GM12878 (cell line): ENCODE results near the gene TBATA. TPM values are rescaled to one million over a fixed set of nuclear protein-coding genes. Genes with fewer than 3 reads are reported as not detected.

Experiments used
- ATAC-seq: fragments of 200-7000 bp; cut with Tn5 transposase; 3 replicates; pipeline ENCODE4 v1.9.1; 2020; ENCODE audit warnings: mild to moderate bottlenecking, moderate library complexity
- BruUV-seq: library from RNA; stranded (reverse); fragments of 400-500 nt; replicated peaks from 2 replicates; lab custom pipeline; 2021; lab: Mats Ljungman, UMichigan
- CTCF ChIA-PET: fragments of 300-600 bp; sonication (Branson Sonifier 250); formaldehyde crosslinking; extraction: SDS; loops from one replicate; lab custom pipeline; 2021; ENCODE audit warnings: inconsistent platforms; lab: Yijun Ruan, JAX
- POLR2A ChIA-PET: fragments of 350-600 bp; formaldehyde crosslinking; extraction: SDS; loops from one replicate; lab custom pipeline; 2021; ENCODE audit warnings: inconsistent platforms; lab: Charles Lee
- RAD21 ChIA-PET: fragments of 300-600 bp; sonication (Branson Sonifier 250); formaldehyde crosslinking; loops from one replicate; lab custom pipeline; 2023; ENCODE audit warnings: antibody characterized with exemption; ENCODE audit not compliant: unreplicated experiment; lab: Charles Lee
- SMC1A ChIA-PET: fragments of 300-600 bp; sonication (Branson Sonifier 250); formaldehyde crosslinking; loops from one replicate; lab custom pipeline; 2023; ENCODE audit not compliant: unreplicated experiment, uncharacterized antibody; lab: Charles Lee
- DNase-seq: peaks from one replicate; pipeline ENCODE4 v3.0.0-alpha.2; 2011; ENCODE audit warnings: low read depth, low spot score
- FAIRE-seq: peaks from 3 replicates; lab custom pipeline; 2011; peaks lifted over from hg19 to GRCh38; lab: Jason Lieb, UNC
- H2AFZ ChIP-seq: 2 replicates; pipeline ENCODE4 v1.6.0; 2011; ENCODE audit warnings: low read depth, low read length, control low read depth; ENCODE audit not compliant: control insufficient read depth
- H3K27ac ChIP-seq: 2 replicates; pipeline ENCODE4 v1.5.1; 2011; ENCODE audit warnings: control low read depth; ENCODE audit not compliant: control insufficient read depth, insufficient read depth
- H3K27me3 ChIP-seq, 2 experiments: replicated peaks in 1 of 2; 2 replicates each; pipeline versions ENCODE4 v1.6.0 to v1.6.1; 2011; ENCODE audit warnings: low read length in 1 of 2; ENCODE audit not compliant: control insufficient read depth in 2 of 2, insufficient read depth in 2 of 2
- H3K36me3 ChIP-seq, 2 experiments: 2 replicates each; pipeline ENCODE4 v1.5.1; 2011; ENCODE audit warnings: low read length in 1 of 2; ENCODE audit not compliant: control insufficient read depth in 2 of 2, insufficient read depth in 2 of 2
- H3K4me1 ChIP-seq: 2 replicates; pipeline ENCODE4 v1.6.1; 2011; ENCODE audit warnings: mild to moderate bottlenecking, low read length, moderate library complexity, mixed read lengths; ENCODE audit not compliant: control insufficient read depth, insufficient read depth
- H3K4me2 ChIP-seq: 2 replicates; pipeline ENCODE4 v1.6.0; 2011; ENCODE audit warnings: control low read depth; ENCODE audit not compliant: control insufficient read depth, insufficient read depth
- H3K4me3 ChIP-seq: fragments of 200-600 bp; sonication (generic); 2 replicates; pipeline ENCODE4 v1.5.1; 2016
- H3K79me2 ChIP-seq: 2 replicates; pipeline ENCODE4 v1.6.0; 2011; ENCODE audit warnings: low read length; ENCODE audit not compliant: control insufficient read depth, insufficient read depth
- H3K9ac ChIP-seq: 2 replicates; pipeline ENCODE4 v1.8.0; 2011; ENCODE audit warnings: low read length, control low read depth, mixed read lengths; ENCODE audit not compliant: control insufficient read depth, insufficient read depth
- H3K9me3 ChIP-seq: replicated peaks from 3 replicates; pipeline ENCODE4 v1.5.1; 2011; ENCODE audit warnings: mild to moderate bottlenecking, low read length; ENCODE audit not compliant: control insufficient read depth, insufficient read depth
- H4K20me1 ChIP-seq: 2 replicates; pipeline ENCODE4 v1.6.0; 2011; ENCODE audit not compliant: control insufficient read depth, insufficient read depth
- CREM ChIP-seq: IDR thresholded peaks from 2 replicates; pipeline ENCODE4 v1.6.1; 2014; ENCODE audit warnings: antibody characterized with exemption, low read depth
- DPF2 ChIP-seq: fragments of 450-650 bp; IDR thresholded peaks from 2 replicates; pipeline ENCODE4 v1.6.1; 2017; ENCODE audit warnings: mild to moderate bottlenecking
- SREBF2 ChIP-seq: IDR thresholded peaks from 2 replicates; pipeline ENCODE4 v1.6.1; 2012; ENCODE audit warnings: mild to moderate bottlenecking, low read length
- STAT3 ChIP-seq: IDR thresholded peaks from 2 replicates; pipeline ENCODE4 v1.6.1; 2011; ENCODE audit warnings: low read depth, low read length, improper control_type of control experiment
- TCF12 ChIP-seq: IDR thresholded peaks from 2 replicates; pipeline ENCODE4 v1.6.1; 2011; ENCODE audit warnings: low read depth, mild to moderate bottlenecking, low read length
- YY1 ChIP-seq: IDR thresholded peaks from 2 replicates; pipeline ENCODE4 v1.6.1; 2011; ENCODE audit warnings: low read depth, mild to moderate bottlenecking, low read length
- WGBS: methylation state at CpG from one replicate; pipeline ENCODE4 v1.1.6; 2016; ENCODE audit warnings: low lambda C conversion rate; ENCODE audit not compliant: insufficient replicate concordance, insufficient coverage; ENCODE audit errors: missing lambda C conversion rate; 5-methylcytosine and 5-hydroxymethylcytosine counted together
- in situ Hi-C: fragments of 300-500 bp; cut with MboI; formaldehyde crosslinking; loops from 9 replicates; pipeline ENCODE4 v1.14.3; 2018; ENCODE audit warnings: mixed read lengths
- intact Hi-C: fragments of 100-400 bp; cut with micrococcal nuclease; formaldehyde crosslinking; loops from one replicate; pipeline ENCODE4 v1.14.2; 2022; ENCODE audit not compliant: unreplicated experiment
- polyA plus RNA-seq, 11 experiments: library from polyadenylated mRNA; depleted of rRNA in 4 of 11; unstranded in 6 of 11; stranded (reverse) in 5 of 11; fragments of >200 nt; fragmentation: Nextera tagmentation in 4 of 11; fragmentation: Illumina TruSeq in 1 of 11; extraction: Ambion mirVana in 4 of 11; extraction: Trizol in 1 of 11; gene quantifications; 1 replicate in 1 of 11; 2 replicates in 10 of 11; pipeline versions ENCODE4 v1.2.1 to v1.2.3, GENCODE V29; 2011 to 2016; ENCODE audit warnings: inconsistent platforms in 2 of 11, missing spikeins in 2 of 11, low read depth in 1 of 11
- total RNA-seq, 4 experiments: library from RNA; depleted of rRNA in 3 of 4; stranded (reverse); fragments of >200 nt in 3 of 4; fragmentation: Illumina TruSeq in 1 of 4; extraction: Trizol in 1 of 4; gene quantifications; 2 replicates each; pipeline versions ENCODE4 v1.2.1 to v1.2.3, GENCODE V29; 2013 to 2021
- TF ChIP-seq, protein P1 (sequence below): IDR thresholded peaks from 2 replicates; pipeline ENCODE4 v1.6.1; 2012; ENCODE audit warnings: low read length, inconsistent platforms
- TF ChIP-seq, protein P2 (sequence below), 3 experiments: IDR thresholded peaks in 2 of 3; conservative IDR thresholded peaks in 1 of 3; 2 replicates each; pipeline ENCODE4 v1.5.1; 2011; ENCODE audit warnings: low read depth in 3 of 3, low read length in 3 of 3, mild to moderate bottlenecking in 3 of 3, control low read depth in 2 of 3, moderate library complexity in 2 of 3, inconsistent platforms in 1 of 3, mixed read lengths in 1 of 3; ENCODE audit not compliant: control insufficient read depth in 2 of 3, insufficient read depth in 1 of 3; ENCODE audit errors: extremely low read depth in 1 of 3
- TF ChIP-seq, protein P3 (sequence below): IDR thresholded peaks from 2 replicates; pipeline ENCODE4 v1.6.1; 2012; ENCODE audit warnings: low read depth, low read length, improper control_type of control experiment
- TF ChIP-seq, protein P4 (sequence below): IDR thresholded peaks from 2 replicates; pipeline ENCODE4 v1.6.1; 2011; ENCODE audit warnings: borderline replicate concordance, low read depth, mild to moderate bottlenecking, moderate library complexity, mixed read lengths, low read length; ENCODE audit not compliant: insufficient read depth; ENCODE audit errors: extremely low read length

Gene TBATA
- total and polyA plus RNA-seq, 10 of the 15 experiments (the other 5 are each of a cell fraction or from before 2014, with no cell fraction given): not detected

DNA sequence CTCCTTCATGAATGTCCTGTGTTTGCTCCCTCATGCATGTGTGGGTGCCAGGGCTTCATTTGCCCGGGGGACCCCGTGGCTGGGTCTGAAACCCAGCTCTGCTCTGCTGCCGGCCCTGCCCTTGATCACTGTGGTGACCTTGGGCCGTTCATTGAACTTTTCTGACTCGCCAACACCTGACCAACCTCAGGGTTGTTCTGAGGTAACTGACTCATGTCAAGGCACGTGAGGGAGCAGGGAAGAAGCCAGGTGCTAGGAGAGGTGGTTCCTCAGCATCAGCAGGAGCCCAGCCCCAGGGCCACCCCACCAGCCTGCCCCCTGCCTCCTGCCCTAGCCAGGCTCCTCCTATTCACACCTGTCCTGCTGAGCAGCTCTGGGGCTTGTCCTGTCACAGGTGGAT lies 47.9 kb downstream of the TBATA start (continued):
- TF ChIP-seq DPF2: no peak
- no peak for TF ChIP-seq SREBF2

DNA sequence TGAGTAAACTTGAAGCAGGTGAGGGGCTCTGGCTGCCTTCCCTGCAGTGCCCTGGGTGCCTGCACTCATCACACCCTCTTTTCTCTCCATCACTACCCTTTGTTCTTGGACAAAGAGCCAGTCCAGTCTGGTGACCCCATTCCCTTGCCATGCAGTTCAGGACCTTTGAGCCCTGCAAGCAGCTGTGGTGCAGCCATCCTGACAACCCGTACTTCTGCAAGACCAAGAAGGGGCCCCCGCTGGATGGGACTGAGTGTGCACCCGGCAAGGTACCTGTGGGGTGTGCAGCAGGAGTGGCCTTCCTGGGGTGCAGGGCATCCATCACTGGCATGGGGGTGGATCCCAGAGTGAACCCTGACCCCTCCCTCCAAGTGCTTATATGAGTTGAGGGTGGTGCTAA lies 48.7 kb downstream of the TBATA start:
- H3K36me3 ChIP-seq: no peaks in the 10 kb centered on the region
- in situ Hi-C loops (no loop called here), intact Hi-C loops (no loop called here)
- no peak overlapping the region for H3K4me2 ChIP-seq
- no TSS peak for BruUV-seq
- no peaks in the 10 kb centered on the region for H3K79me2 ChIP-seq
- no peaks in the 10 kb centered on the region; a peak in 1 of 4 replicates for H3K27me3 ChIP-seq
- RAD21 ChIA-PET: no interaction called here
- no peak for DNase-seq
- no peaks in the 10 kb centered on the region for H3K9me3 ChIP-seq
- CTCF ChIA-PET: no interaction called here
- SMC1A ChIA-PET: no interaction called here
- H3K4me3 ChIP-seq: no peak overlapping the region
- H2AFZ ChIP-seq: no peak overlapping the region
- ATAC-seq: no peak
- TF ChIP-seq STAT3 (no peak), CREM (no peak), TCF12 (no peak), YY1 (no peak)
- TF ChIP-seq, protein P1, sequence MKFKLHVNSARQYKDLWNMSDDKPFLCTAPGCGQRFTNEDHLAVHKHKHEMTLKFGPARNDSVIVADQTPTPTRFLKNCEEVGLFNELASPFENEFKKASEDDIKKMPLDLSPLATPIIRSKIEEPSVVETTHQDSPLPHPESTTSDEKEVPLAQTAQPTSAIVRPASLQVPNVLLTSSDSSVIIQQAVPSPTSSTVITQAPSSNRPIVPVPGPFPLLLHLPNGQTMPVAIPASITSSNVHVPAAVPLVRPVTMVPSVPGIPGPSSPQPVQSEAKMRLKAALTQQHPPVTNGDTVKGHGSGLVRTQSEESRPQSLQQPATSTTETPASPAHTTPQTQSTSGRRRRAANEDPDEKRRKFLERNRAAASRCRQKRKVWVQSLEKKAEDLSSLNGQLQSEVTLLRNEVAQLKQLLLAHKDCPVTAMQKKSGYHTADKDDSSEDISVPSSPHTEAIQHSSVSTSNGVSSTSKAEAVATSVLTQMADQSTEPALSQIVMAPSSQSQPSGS: no peak
- TF ChIP-seq, protein P2, sequence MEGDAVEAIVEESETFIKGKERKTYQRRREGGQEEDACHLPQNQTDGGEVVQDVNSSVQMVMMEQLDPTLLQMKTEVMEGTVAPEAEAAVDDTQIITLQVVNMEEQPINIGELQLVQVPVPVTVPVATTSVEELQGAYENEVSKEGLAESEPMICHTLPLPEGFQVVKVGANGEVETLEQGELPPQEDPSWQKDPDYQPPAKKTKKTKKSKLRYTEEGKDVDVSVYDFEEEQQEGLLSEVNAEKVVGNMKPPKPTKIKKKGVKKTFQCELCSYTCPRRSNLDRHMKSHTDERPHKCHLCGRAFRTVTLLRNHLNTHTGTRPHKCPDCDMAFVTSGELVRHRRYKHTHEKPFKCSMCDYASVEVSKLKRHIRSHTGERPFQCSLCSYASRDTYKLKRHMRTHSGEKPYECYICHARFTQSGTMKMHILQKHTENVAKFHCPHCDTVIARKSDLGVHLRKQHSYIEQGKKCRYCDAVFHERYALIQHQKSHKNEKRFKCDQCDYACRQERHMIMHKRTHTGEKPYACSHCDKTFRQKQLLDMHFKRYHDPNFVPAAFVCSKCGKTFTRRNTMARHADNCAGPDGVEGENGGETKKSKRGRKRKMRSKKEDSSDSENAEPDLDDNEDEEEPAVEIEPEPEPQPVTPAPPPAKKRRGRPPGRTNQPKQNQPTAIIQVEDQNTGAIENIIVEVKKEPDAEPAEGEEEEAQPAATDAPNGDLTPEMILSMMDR (IDR thresholded peaks at IDR 0.05 in 2 of 3, conservative IDR thresholded peaks at IDR 0.05 in 1 of 3; ENCODE audit: control insufficient read depth in 2 of 3, extremely low read depth in 1 of 3, insufficient read depth in 1 of 3, low read depth in 3 of 3, low read length in 3 of 3): no peak
- TF ChIP-seq, protein P3, sequence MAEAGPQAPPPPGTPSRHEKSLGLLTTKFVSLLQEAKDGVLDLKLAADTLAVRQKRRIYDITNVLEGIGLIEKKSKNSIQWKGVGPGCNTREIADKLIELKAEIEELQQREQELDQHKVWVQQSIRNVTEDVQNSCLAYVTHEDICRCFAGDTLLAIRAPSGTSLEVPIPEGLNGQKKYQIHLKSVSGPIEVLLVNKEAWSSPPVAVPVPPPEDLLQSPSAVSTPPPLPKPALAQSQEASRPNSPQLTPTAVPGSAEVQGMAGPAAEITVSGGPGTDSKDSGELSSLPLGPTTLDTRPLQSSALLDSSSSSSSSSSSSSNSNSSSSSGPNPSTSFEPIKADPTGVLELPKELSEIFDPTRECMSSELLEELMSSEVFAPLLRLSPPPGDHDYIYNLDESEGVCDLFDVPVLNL: no peak
- TF ChIP-seq, protein P4, sequence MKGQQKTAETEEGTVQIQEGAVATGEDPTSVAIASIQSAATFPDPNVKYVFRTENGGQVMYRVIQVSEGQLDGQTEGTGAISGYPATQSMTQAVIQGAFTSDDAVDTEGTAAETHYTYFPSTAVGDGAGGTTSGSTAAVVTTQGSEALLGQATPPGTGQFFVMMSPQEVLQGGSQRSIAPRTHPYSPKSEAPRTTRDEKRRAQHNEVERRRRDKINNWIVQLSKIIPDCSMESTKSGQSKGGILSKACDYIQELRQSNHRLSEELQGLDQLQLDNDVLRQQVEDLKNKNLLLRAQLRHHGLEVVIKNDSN: no peak
- WGBS: 51% methylated on average over 3 of the region's 3 CpGs
- FAIRE-seq: no peak
- POLR2A ChIA-PET: no interaction called here
- H3K4me1 ChIP-seq: no peaks in the 10 kb centered on the region
- H3K9ac ChIP-seq: no peak overlapping the region
- no peak overlapping the region for H3K27ac ChIP-seq
- no peaks in the 10 kb centered on the region for H4K20me1 ChIP-seq
